ENCODE results near the gene ENTPD2.
A peak's percentile ranks its signal among the peaks of the same experiment; 100 is the strongest.
"Not testable (repeated sequence)": the region's sequence is repeated elsewhere in the genome, so short reads cannot be mapped to it uniquely, and the experiment has no call there.

The ENTPD2 gene

GRCh38 chr9:137062798-137063197 is 8.9 kb upstream of the ENTPD2 start:
- not testable (repeated sequence) for H3K27ac Mint-ChIP-seq; H3K36me3 Mint-ChIP-seq (ENCODE audit: low read depth); H3K9me3 Mint-ChIP-seq; H3K4me1 Mint-ChIP-seq; ATAC-seq; DNase-seq; H3K4me3 Mint-ChIP-seq; H3K27me3 Mint-ChIP-seq

- Mint-ChIP-seq H3K9me3 (no peaks in the 10 kb centered on the region), H3K27me3 (peaks cover 2% of the 10 kb centered on the region), H3K4me3 (no peak overlapping the region), H3K36me3 (ENCODE audit: low read depth) (no peaks in the 10 kb centered on the region), H3K27ac (no peak overlapping the region), H3K4me1 (no peaks in the 10 kb centered on the region)
- no peak for DNase-seq
- ATAC-seq = no peak
Observed at GRCh38 chr9:137062384-137062783, 8.5 kb upstream of the ENTPD2 start.

- H3K27ac Mint-ChIP-seq = no peak overlapping the region
Observed at GRCh38 chr9:137058521-137059234, 4.8 kb upstream of the ENTPD2 start.

GRCh38 chr9:137057545-137057944 is 3.7 kb upstream of the ENTPD2 start:
- Mint-ChIP-seq H3K9me3 (no peaks in the 10 kb centered on the region), H3K4me1 (no peaks in the 10 kb centered on the region), H3K27ac (no peak overlapping the region), H3K4me3 (no peak overlapping the region), H3K27me3 (peaks cover 5% of the 10 kb centered on the region), H3K36me3 (ENCODE audit: low read depth) (no peaks in the 10 kb centered on the region)
- DNase-seq = no peak
- ATAC-seq = no peak

More at GRCh38 chr9:137058521-137059234, 4.8 kb upstream of the ENTPD2 start:
- Mint-ChIP-seq H3K4me1 (no peaks in the 10 kb centered on the region), H3K27me3 (no peaks in the 10 kb centered on the region), H3K36me3 (ENCODE audit: low read depth) (no peaks in the 10 kb centered on the region), H3K9me3 (no peaks in the 10 kb centered on the region), H3K4me3 (no peak overlapping the region)
- no peak for ATAC-seq
- no peak for DNase-seq

- ATAC-seq = no peak
- Mint-ChIP-seq H3K27ac (no peak overlapping the region), H3K36me3 (ENCODE audit: low read depth) (no peaks in the 10 kb centered on the region), H3K9me3 (no peaks in the 10 kb centered on the region), H3K27me3 (peaks cover 6% of the 10 kb centered on the region), H3K4me3 (no peak overlapping the region), H3K4me1 (no peaks in the 10 kb centered on the region)
- DNase-seq = no peak
Observed at GRCh38 chr9:137056739-137057415, 3.0 kb upstream of the ENTPD2 start.

- H3K27ac Mint-ChIP-seq = no peak overlapping the region
- H3K9me3 Mint-ChIP-seq = no peaks in the 10 kb centered on the region
- no peak overlapping the region for H3K4me3 Mint-ChIP-seq
- peaks cover 12% of the 10 kb centered on the region for H3K27me3 Mint-ChIP-seq
- ATAC-seq = no peak
- DNase-seq = no peak
- H3K4me1 Mint-ChIP-seq = no peaks in the 10 kb centered on the region
- H3K36me3 Mint-ChIP-seq (ENCODE audit: low read depth) = no peaks in the 10 kb centered on the region
Observed at GRCh38 chr9:137055385-137056364, 1.8 kb upstream of the ENTPD2 start.

- ATAC-seq (no peak), DNase-seq (no peak)
- no peak overlapping the region for H3K4me3 Mint-ChIP-seq
- H3K9me3 Mint-ChIP-seq = no peaks in the 10 kb centered on the region
- H3K36me3 Mint-ChIP-seq (ENCODE audit: low read depth) = no peaks in the 10 kb centered on the region
- H3K27ac Mint-ChIP-seq = no peak overlapping the region
- H3K4me1 Mint-ChIP-seq = no peaks in the 10 kb centered on the region
- H3K27me3 Mint-ChIP-seq = peaks cover 17% of the 10 kb centered on the region
Observed at GRCh38 chr9:137054932-137055384, 1.1 kb upstream of the ENTPD2 start.

GRCh38 chr9:137052998-137053943 is 590 bp downstream of the ENTPD2 start:
- no peaks in the 10 kb centered on the region for H3K36me3 Mint-ChIP-seq (ENCODE audit: low read depth)
- H3K27me3 Mint-ChIP-seq = peaks cover 23% of the 10 kb centered on the region
- H3K9me3 Mint-ChIP-seq = no peaks in the 10 kb centered on the region
- no peak overlapping the region for H3K27ac Mint-ChIP-seq
- H3K4me3 Mint-ChIP-seq = no peak overlapping the region
- H3K4me1 Mint-ChIP-seq = no peaks in the 10 kb centered on the region
- DNase-seq (no peak), ATAC-seq (no peak)

- no peaks in the 10 kb centered on the region for H3K36me3 Mint-ChIP-seq (ENCODE audit: low read depth)
- H3K27me3 Mint-ChIP-seq = peaks cover 32% of the 10 kb centered on the region
- no peaks in the 10 kb centered on the region for H3K9me3 Mint-ChIP-seq
- no peaks in the 10 kb centered on the region for H3K4me1 Mint-ChIP-seq
- H3K4me3 Mint-ChIP-seq = no peak overlapping the region
- DNase-seq (no peak), ATAC-seq (no peak)
- H3K27ac Mint-ChIP-seq = no peak overlapping the region
Observed at GRCh38 chr9:137052293-137052692, 1.6 kb downstream of the ENTPD2 start.

GRCh38 chr9:137051145-137051724 is 2.6 kb downstream of the ENTPD2 start:
- H3K4me1 Mint-ChIP-seq = peaks cover 4% of the 10 kb centered on the region
- no peak for ATAC-seq
- no peaks in the 10 kb centered on the region for H3K9me3 Mint-ChIP-seq
- H3K27ac Mint-ChIP-seq = no peak overlapping the region
- DNase-seq = no peak
- H3K27me3 Mint-ChIP-seq = peaks cover 40% of the 10 kb centered on the region
- H3K4me3 Mint-ChIP-seq = no peak overlapping the region
- H3K36me3 Mint-ChIP-seq (ENCODE audit: low read depth) = no peaks in the 10 kb centered on the region

- Mint-ChIP-seq H3K27me3 (peaks cover 40% of the 10 kb centered on the region), H3K4me3 (no peak overlapping the region), H3K9me3 (no peaks in the 10 kb centered on the region), H3K4me1 (peaks cover 4% of the 10 kb centered on the region), H3K27ac (no peak overlapping the region), H3K36me3 (ENCODE audit: low read depth) (no peaks in the 10 kb centered on the region)
- DNase-seq = no peak
- ATAC-seq = no peak
Observed at GRCh38 chr9:137050570-137050969, 3.3 kb downstream of the ENTPD2 start.

GRCh38 chr9:137049544-137050449 is 4.1 kb downstream of the ENTPD2 start:
- Mint-ChIP-seq H3K4me1 (peaks cover 9% of the 10 kb centered on the region), H3K4me3 (no peak overlapping the region), H3K36me3 (ENCODE audit: low read depth) (no peaks in the 10 kb centered on the region), H3K27me3 (peaks cover 45% of the 10 kb centered on the region), H3K9me3 (no peaks in the 10 kb centered on the region), H3K27ac (no peak overlapping the region)
- ATAC-seq = peak; percentile 57
- peak; percentile 77 for DNase-seq
